Hematopoietic multipotent progenitor cell (in vitro differentiated cells): ENCODE measurements around the gene MITF. TPM values are rescaled to one million over a fixed set of nuclear protein-coding genes. Genes with fewer than 3 reads are reported as not detected.

Source experiments
- DNase-seq, 3 donors: peaks; one replicate each; pipeline ENCODE4 v3.0.0-alpha.2; 2011 to 2015; ENCODE audit warnings: low read depth in 2 of 3, low spot score in 2 of 3
- total RNA-seq: library from RNA; depleted of rRNA; stranded (reverse); fragments of >200 nt; gene quantifications from one replicate; pipeline ENCODE4 v1.2.3, GENCODE V29; 2012

MITF gene
- total RNA-seq, 1 donor, result 2.2 TPM

- DNase-seq, result no peak
Observed at GRCh38 chr3:69753179-69753775, 14.0 kb downstream of the MITF start.

- DNase-seq, result no peak
Observed at GRCh38 chr3:69755795-69756194, 16.5 kb downstream of the MITF start.

- no peak for DNase-seq
Observed at GRCh38 chr3:69761896-69762767, 22.9 kb downstream of the MITF start.

GRCh38 chr3:69762768-69763229 is 23.5 kb downstream of the MITF start:
- no peak for DNase-seq

GRCh38 chr3:69763458-69763857 is 24.2 kb downstream of the MITF start:
- DNase-seq, result no peak

GRCh38 chr3:69764121-69764741 is 25.0 kb downstream of the MITF start:
- peak in 2 of 3 donors; percentile 26 to 66 for DNase-seq

- DNase-seq, result no peak
Observed at GRCh38 chr3:69764861-69765260, 25.6 kb downstream of the MITF start.

GRCh38 chr3:69766638-69767037 is 27.4 kb downstream of the MITF start:
- no peak for DNase-seq

GRCh38 chr3:69767571-69767970 is 28.3 kb downstream of the MITF start:
- no peak for DNase-seq

GRCh38 chr3:69768438-69768837 is 29.2 kb downstream of the MITF start:
- DNase-seq, result no peak

GRCh38 chr3:69770219-69770618 is 31.0 kb downstream of the MITF start:
- DNase-seq, result no peak

- DNase-seq, result no peak
Observed at GRCh38 chr3:69770976-69771634, 31.8 kb downstream of the MITF start.

- DNase-seq, result no peak
Observed at GRCh38 chr3:69772152-69772867, 33.0 kb downstream of the MITF start.

- no peak for DNase-seq
Observed at GRCh38 chr3:69774029-69774428, 34.8 kb downstream of the MITF start.

- no peak for DNase-seq
Observed at GRCh38 chr3:69775751-69776150, 36.5 kb downstream of the MITF start.

GRCh38 chr3:69776289-69776688 is 37.0 kb downstream of the MITF start:
- DNase-seq, result no peak

GRCh38 chr3:69776920-69777581 is 37.8 kb downstream of the MITF start:
- DNase-seq, result no peak

GRCh38 chr3:69777582-69777967 is 38.3 kb downstream of the MITF start:
- DNase-seq, result no peak

- DNase-seq, result no peak
Observed at GRCh38 chr3:69781593-69781992, 42.3 kb downstream of the MITF start.

- no peak for DNase-seq
Observed at GRCh38 chr3:69784954-69785514, 45.8 kb downstream of the MITF start.
